ENCODE measurements around the gene CACNB2. TPM values are rescaled to one million over a fixed set of nuclear protein-coding genes. Genes with fewer than 3 reads are reported as not detected.

Gene CACNB2
- total and polyA plus RNA-seq, 10 of the 15 experiments (the other 5 are each of a cell fraction or from before 2014, with no cell fraction given): 0.62 to 8.1 (median 1.2) TPM

DNA sequence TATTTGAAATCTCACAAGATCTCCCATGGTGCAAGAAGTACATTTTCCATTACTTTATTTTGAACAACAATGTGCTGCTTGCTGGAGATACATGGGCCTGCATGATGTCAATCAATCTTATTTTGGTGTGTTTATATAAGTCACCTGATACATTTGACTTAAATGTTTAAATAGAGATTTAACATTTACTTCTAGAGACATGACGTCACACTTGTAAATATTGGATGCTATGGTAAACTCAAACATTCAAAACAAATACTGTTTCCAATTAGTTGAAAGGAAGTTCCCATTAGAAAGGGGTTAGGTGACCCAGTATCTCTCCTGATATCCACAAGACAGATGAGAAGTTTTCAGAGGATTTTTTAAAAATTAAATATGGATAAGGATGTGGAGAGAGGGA is 296.7 kb downstream of the CACNB2 start:
- CTCF ChIA-PET: no interaction called here
- Histone ChIP-seq H3K27me3 (replicated peaks in 1 of 2; ENCODE audit: control insufficient read depth in 2 of 2, insufficient read depth in 2 of 2, low read length in 1 of 2) (no peaks in the 10 kb centered on the region), H3K4me1 (ENCODE audit: control insufficient read depth, insufficient read depth, low read length) (no peaks in the 10 kb centered on the region), H3K36me3 (ENCODE audit: control insufficient read depth in 2 of 2, insufficient read depth in 2 of 2, low read length in 1 of 2) (no peaks in the 10 kb centered on the region), H3K9ac (ENCODE audit: control insufficient read depth, insufficient read depth, low read length) (no peak overlapping the region), H2AFZ (ENCODE audit: control insufficient read depth, low read depth, low read length) (no peak overlapping the region), H3K4me3 (no peak overlapping the region), H3K9me3 (replicated peaks; ENCODE audit: control insufficient read depth, insufficient read depth, low read length) (no peaks in the 10 kb centered on the region), H4K20me1 (ENCODE audit: control insufficient read depth, insufficient read depth) (no peaks in the 10 kb centered on the region), H3K4me2 (ENCODE audit: control insufficient read depth, insufficient read depth) (no peak overlapping the region), H3K27ac (ENCODE audit: control insufficient read depth, insufficient read depth) (no peak overlapping the region), H3K79me2 (ENCODE audit: control insufficient read depth, insufficient read depth, low read length) (no peaks in the 10 kb centered on the region)
- POLR2A ChIA-PET: no interaction called here
- ATAC-seq: no peak
- FAIRE-seq: no peak
- RAD21 ChIA-PET (ENCODE audit: unreplicated experiment): no interaction called here
- in situ Hi-C loops (cut with MboI) (no loop called here), intact Hi-C loops (cut with micrococcal nuclease; ENCODE audit: unreplicated experiment) (no loop called here)
- WGBS (ENCODE audit: insufficient coverage, insufficient replicate concordance, low lambda C conversion rate, missing lambda C conversion rate): 50% methylated on average over 1 of the region's 1 CpG
- TF ChIP-seq, protein P1, sequence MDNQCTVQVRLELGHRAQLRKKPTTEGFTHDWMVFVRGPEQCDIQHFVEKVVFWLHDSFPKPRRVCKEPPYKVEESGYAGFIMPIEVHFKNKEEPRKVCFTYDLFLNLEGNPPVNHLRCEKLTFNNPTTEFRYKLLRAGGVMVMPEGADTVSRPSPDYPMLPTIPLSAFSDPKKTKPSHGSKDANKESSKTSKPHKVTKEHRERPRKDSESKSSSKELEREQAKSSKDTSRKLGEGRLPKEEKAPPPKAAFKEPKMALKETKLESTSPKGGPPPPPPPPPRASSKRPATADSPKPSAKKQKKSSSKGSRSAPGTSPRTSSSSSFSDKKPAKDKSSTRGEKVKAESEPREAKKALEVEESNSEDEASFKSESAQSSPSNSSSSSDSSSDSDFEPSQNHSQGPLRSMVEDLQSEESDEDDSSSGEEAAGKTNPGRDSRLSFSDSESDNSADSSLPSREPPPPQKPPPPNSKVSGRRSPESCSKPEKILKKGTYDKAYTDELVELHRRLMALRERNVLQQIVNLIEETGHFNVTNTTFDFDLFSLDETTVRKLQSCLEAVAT (IDR thresholded peaks at IDR 0.05): no peak
- TF ChIP-seq KDM1A (IDR thresholded peaks at IDR 0.05; ENCODE audit: borderline replicate concordance) (no peak), ATF7 (IDR thresholded peaks at IDR 0.05; ENCODE audit: low read depth) (peak; percentile 29; the same call in 1 of the 2 replicates), SUPT20H (IDR thresholded peaks at IDR 0.05; ENCODE audit: borderline replicate concordance, control insufficient read depth, low read depth, low read length) (no peak), BMI1 (IDR thresholded peaks at IDR 0.05; ENCODE audit: borderline replicate concordance) (no peak)
- SMC1A ChIA-PET (ENCODE audit: uncharacterized antibody, unreplicated experiment): interaction anchor here (1.4 to 6.6 kb wide), 3 partner anchors 9 to 21 kb away, joined by 5 to 37 read pairs (median 5); no protein-coding TSS in a partner anchor
- BruUV-seq (replicated peaks): no TSS peak
- DNase-seq (ENCODE audit: low read depth, low spot score): no peak

DNA sequence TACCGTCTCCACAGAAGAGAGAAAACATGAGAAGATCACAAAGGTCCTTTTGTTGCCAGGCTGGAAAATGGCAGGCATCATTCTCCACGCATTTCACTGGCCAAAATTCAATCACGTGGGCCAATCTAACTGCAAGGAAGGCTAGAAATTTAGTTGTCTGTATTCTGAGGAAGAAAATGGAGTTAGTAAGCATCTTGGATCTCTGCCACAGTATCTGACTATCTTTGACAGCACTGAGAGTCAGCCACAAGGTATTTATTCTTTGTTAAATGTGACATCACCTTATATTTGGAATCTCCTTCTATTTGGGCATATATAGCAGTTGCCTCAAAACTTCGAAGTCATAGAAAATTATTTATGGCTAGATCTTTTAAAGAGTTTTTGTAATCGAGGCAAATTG is 297.3 kb downstream of the CACNB2 start:
- ChIA-PET CTCF (no interaction called here), POLR2A (interaction anchor here (0.6 to 0.8 kb wide), 3 partner anchors 29 to 185 kb away, joined by 3 read pairs; no protein-coding TSS in a partner anchor), RAD21 (ENCODE audit: unreplicated experiment) (no interaction called here), SMC1A (ENCODE audit: uncharacterized antibody, unreplicated experiment) (no interaction called here)
- Histone ChIP-seq H3K4me3 (no peak overlapping the region), H3K9me3 (replicated peaks; ENCODE audit: control insufficient read depth, insufficient read depth, low read length) (no peaks in the 10 kb centered on the region), H4K20me1 (ENCODE audit: control insufficient read depth, insufficient read depth) (no peaks in the 10 kb centered on the region), H3K27me3 (replicated peaks in 1 of 2; ENCODE audit: control insufficient read depth in 2 of 2, insufficient read depth in 2 of 2, low read length in 1 of 2) (no peaks in the 10 kb centered on the region), H3K79me2 (ENCODE audit: control insufficient read depth, insufficient read depth, low read length) (no peaks in the 10 kb centered on the region), H3K27ac (ENCODE audit: control insufficient read depth, insufficient read depth) (no peak overlapping the region), H3K36me3 (ENCODE audit: control insufficient read depth in 2 of 2, insufficient read depth in 2 of 2, low read length in 1 of 2) (no peaks in the 10 kb centered on the region), H3K4me1 (ENCODE audit: control insufficient read depth, insufficient read depth, low read length) (no peaks in the 10 kb centered on the region), H2AFZ (ENCODE audit: control insufficient read depth, low read depth, low read length) (no peak overlapping the region), H3K9ac (ENCODE audit: control insufficient read depth, insufficient read depth, low read length) (no peak overlapping the region), H3K4me2 (ENCODE audit: control insufficient read depth, insufficient read depth) (no peak overlapping the region)
- ATAC-seq: no peak
- intact Hi-C loops (cut with micrococcal nuclease; ENCODE audit: unreplicated experiment) (no loop called here), in situ Hi-C loops (cut with MboI) (no loop called here)
- 2% methylated on average over 5 of the region's 5 CpGs for WGBS (ENCODE audit: insufficient coverage, insufficient replicate concordance, low lambda C conversion rate, missing lambda C conversion rate)
- no peak for FAIRE-seq
- BruUV-seq (replicated peaks): no TSS peak
- DNase-seq (ENCODE audit: low read depth, low spot score): no peak
- TF ChIP-seq, protein P2, sequence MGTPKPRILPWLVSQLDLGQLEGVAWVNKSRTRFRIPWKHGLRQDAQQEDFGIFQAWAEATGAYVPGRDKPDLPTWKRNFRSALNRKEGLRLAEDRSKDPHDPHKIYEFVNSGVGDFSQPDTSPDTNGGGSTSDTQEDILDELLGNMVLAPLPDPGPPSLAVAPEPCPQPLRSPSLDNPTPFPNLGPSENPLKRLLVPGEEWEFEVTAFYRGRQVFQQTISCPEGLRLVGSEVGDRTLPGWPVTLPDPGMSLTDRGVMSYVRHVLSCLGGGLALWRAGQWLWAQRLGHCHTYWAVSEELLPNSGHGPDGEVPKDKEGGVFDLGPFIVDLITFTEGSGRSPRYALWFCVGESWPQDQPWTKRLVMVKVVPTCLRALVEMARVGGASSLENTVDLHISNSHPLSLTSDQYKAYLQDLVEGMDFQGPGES (IDR thresholded peaks at IDR 0.05): no peak
- TF ChIP-seq ZSCAN29 (IDR thresholded peaks at IDR 0.05) (no peak), NR2F1 (conservative IDR thresholded peaks at IDR 0.05) (no peak)
- TF ChIP-seq, protein P3, sequence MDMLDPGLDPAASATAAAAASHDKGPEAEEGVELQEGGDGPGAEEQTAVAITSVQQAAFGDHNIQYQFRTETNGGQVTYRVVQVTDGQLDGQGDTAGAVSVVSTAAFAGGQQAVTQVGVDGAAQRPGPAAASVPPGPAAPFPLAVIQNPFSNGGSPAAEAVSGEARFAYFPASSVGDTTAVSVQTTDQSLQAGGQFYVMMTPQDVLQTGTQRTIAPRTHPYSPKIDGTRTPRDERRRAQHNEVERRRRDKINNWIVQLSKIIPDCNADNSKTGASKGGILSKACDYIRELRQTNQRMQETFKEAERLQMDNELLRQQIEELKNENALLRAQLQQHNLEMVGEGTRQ (IDR thresholded peaks at IDR 0.05; ENCODE audit: borderline replicate concordance, low read depth, low read length): no peak
- TF ChIP-seq, protein P4, sequence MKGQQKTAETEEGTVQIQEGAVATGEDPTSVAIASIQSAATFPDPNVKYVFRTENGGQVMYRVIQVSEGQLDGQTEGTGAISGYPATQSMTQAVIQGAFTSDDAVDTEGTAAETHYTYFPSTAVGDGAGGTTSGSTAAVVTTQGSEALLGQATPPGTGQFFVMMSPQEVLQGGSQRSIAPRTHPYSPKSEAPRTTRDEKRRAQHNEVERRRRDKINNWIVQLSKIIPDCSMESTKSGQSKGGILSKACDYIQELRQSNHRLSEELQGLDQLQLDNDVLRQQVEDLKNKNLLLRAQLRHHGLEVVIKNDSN (IDR thresholded peaks at IDR 0.05; ENCODE audit: borderline replicate concordance, extremely low read length, insufficient read depth, low read depth, low read length): no peak

Measured in GM12878 (cell line).